HepG2 (cell line): ENCODE results near the gene ADAM15. TPM values are rescaled to one million over a fixed set of nuclear protein-coding genes. Genes with fewer than 3 reads are reported as not detected.

ENCODE experiments used
- BCL6 ChIP-seq: IDR thresholded peaks from 2 replicates; pipeline ENCODE4 v1.6.1; 2016; ENCODE audit warnings: missing genetic modification reagents, missing compliant biosample characterization
- CENPBD1 ChIP-seq: sonication (generic); formaldehyde crosslinking; IDR thresholded peaks from 2 replicates; pipeline ENCODE4 v1.8.0; 2022; ENCODE audit warnings: missing genetic modification reagents, low read depth, mild to moderate bottlenecking, borderline replicate concordance
- ELF3 ChIP-seq: IDR thresholded peaks from 2 replicates; pipeline ENCODE4 v1.6.1; 2016; ENCODE audit warnings: missing genetic modification reagents, missing compliant biosample characterization
- HNF1B ChIP-seq: sonication (generic); formaldehyde crosslinking; IDR thresholded peaks from 2 replicates; pipeline ENCODE4 v1.5.1; 2020; ENCODE audit warnings: mild to moderate bottlenecking, moderate library complexity, missing genetic modification reagents
- SPEN ChIP-seq: sonication (generic); formaldehyde crosslinking; IDR thresholded peaks from 2 replicates; pipeline ENCODE4 v1.5.1; 2020; ENCODE audit warnings: low read depth, mild to moderate bottlenecking, missing genetic modification reagents
- TEF ChIP-seq: sonication (generic); formaldehyde crosslinking; IDR thresholded peaks from 2 replicates; pipeline ENCODE4 v1.5.0; 2020; ENCODE audit warnings: missing genetic modification reagents
- ZNF33A ChIP-seq: sonication (generic); formaldehyde crosslinking; IDR thresholded peaks from 2 replicates; pipeline ENCODE4 v1.5.1; 2020; ENCODE audit warnings: missing genetic modification reagents, mild to moderate bottlenecking, moderate library complexity, borderline replicate concordance
- ZNF441 ChIP-seq: sonication (generic); formaldehyde crosslinking; IDR thresholded peaks from 2 replicates; pipeline ENCODE4 v1.7.0; 2021; ENCODE audit warnings: missing genetic modification reagents, borderline replicate concordance
- ZNF496 ChIP-seq: sonication (generic); formaldehyde crosslinking; IDR thresholded peaks from 2 replicates; pipeline ENCODE4 v1.8.1; 2023; ENCODE audit warnings: mild to moderate bottlenecking, moderate library complexity, missing genetic modification reagents; ENCODE audit not compliant: insufficient replicate concordance
- ZNF512B ChIP-seq: sonication (generic); formaldehyde crosslinking; IDR thresholded peaks from 2 replicates; pipeline ENCODE4 v1.5.1; 2020; ENCODE audit warnings: missing genetic modification reagents, mild to moderate bottlenecking, borderline replicate concordance
- ZNF777 ChIP-seq: sonication (generic); formaldehyde crosslinking; IDR thresholded peaks from 2 replicates; pipeline ENCODE4 v1.4.0; 2020; ENCODE audit warnings: missing genetic modification reagents
- polyA plus RNA-seq, 8 experiments: library from polyadenylated mRNA; depleted of rRNA in 3 of 8; stranded (reverse) in 7 of 8; unstranded in 1 of 8; fragments of >200 nt; fragmentation: Illumina TruSeq in 4 of 8; extraction: Trizol in 4 of 8; gene quantifications; 2 replicates each; pipeline versions ENCODE4 v1.2.1 to v1.2.3, GENCODE V29; 2011 to 2016; ENCODE audit warnings: low read depth in 4 of 8, missing spikeins in 1 of 8, mixed read lengths in 1 of 8; ENCODE audit not compliant: insufficient read depth in 1 of 8
- total RNA-seq, 5 experiments: library from RNA; depleted of rRNA; stranded (reverse); fragments of >200 nt; fragmentation: Illumina TruSeq; extraction: Trizol; gene quantifications; 2 replicates each; pipeline ENCODE4 v1.2.3, GENCODE V29; 2016; ENCODE audit warnings: low read depth in 1 of 5
- TF ChIP-seq, protein P1 (sequence below): sonication (generic); formaldehyde crosslinking; IDR thresholded peaks from 2 replicates; pipeline ENCODE4 v1.8.1; 2023; ENCODE audit warnings: missing genetic modification reagents, mild to moderate bottlenecking, borderline replicate concordance
- TF ChIP-seq, protein P2 (sequence below): sonication (generic); formaldehyde crosslinking; IDR thresholded peaks from 2 replicates; pipeline ENCODE4 v1.5.0; 2020; ENCODE audit warnings: mild to moderate bottlenecking, missing genetic modification reagents
- TF ChIP-seq, protein P3 (sequence below): sonication (generic); formaldehyde crosslinking; IDR thresholded peaks from 2 replicates; pipeline ENCODE4 v1.8.1; 2023; ENCODE audit warnings: mild to moderate bottlenecking, missing genetic modification reagents
- TF ChIP-seq, protein P4 (sequence below): sonication (generic); formaldehyde crosslinking; IDR thresholded peaks from 2 replicates; pipeline ENCODE4 v1.5.0; 2020; ENCODE audit warnings: mild to moderate bottlenecking, missing genetic modification reagents, moderate library complexity

ADAM15 gene
- total and polyA plus RNA-seq, 2 of the 13 experiments (the other 11 are each of a cell fraction or from before 2014, with no cell fraction given), result 17.9 to 25.6 TPM

- TF ChIP-seq ZNF496 (CRISPR knock-in tag), result no peak
- TF ChIP-seq, protein P1, sequence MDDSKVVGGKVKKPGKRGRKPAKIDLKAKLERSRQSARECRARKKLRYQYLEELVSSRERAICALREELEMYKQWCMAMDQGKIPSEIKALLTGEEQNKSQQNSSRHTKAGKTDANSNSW (CRISPR knock-in tag), result no peak
- no peak for TF ChIP-seq TEF (CRISPR knock-in tag)
- TF ChIP-seq BCL6, result peak; percentile 62
- no peak for TF ChIP-seq ZNF33A (CRISPR knock-in tag)
- TF ChIP-seq, protein P2, sequence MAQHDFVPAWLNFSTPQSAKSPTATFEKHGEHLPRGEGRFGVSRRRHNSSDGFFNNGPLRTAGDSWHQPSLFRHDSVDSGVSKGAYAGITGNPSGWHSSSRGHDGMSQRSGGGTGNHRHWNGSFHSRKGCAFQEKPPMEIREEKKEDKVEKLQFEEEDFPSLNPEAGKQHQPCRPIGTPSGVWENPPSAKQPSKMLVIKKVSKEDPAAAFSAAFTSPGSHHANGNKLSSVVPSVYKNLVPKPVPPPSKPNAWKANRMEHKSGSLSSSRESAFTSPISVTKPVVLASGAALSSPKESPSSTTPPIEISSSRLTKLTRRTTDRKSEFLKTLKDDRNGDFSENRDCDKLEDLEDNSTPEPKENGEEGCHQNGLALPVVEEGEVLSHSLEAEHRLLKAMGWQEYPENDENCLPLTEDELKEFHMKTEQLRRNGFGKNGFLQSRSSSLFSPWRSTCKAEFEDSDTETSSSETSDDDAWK (CRISPR knock-in tag), result no peak
- TF ChIP-seq, protein P3, sequence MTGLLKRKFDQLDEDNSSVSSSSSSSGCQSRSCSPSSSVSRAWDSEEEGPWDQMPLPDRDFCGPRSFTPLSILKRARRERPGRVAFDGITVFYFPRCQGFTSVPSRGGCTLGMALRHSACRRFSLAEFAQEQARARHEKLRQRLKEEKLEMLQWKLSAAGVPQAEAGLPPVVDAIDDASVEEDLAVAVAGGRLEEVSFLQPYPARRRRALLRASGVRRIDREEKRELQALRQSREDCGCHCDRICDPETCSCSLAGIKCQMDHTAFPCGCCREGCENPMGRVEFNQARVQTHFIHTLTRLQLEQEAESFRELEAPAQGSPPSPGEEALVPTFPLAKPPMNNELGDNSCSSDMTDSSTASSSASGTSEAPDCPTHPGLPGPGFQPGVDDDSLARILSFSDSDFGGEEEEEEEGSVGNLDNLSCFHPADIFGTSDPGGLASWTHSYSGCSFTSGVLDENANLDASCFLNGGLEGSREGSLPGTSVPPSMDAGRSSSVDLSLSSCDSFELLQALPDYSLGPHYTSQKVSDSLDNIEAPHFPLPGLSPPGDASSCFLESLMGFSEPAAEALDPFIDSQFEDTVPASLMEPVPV, result no peak
- TF ChIP-seq, protein P4, sequence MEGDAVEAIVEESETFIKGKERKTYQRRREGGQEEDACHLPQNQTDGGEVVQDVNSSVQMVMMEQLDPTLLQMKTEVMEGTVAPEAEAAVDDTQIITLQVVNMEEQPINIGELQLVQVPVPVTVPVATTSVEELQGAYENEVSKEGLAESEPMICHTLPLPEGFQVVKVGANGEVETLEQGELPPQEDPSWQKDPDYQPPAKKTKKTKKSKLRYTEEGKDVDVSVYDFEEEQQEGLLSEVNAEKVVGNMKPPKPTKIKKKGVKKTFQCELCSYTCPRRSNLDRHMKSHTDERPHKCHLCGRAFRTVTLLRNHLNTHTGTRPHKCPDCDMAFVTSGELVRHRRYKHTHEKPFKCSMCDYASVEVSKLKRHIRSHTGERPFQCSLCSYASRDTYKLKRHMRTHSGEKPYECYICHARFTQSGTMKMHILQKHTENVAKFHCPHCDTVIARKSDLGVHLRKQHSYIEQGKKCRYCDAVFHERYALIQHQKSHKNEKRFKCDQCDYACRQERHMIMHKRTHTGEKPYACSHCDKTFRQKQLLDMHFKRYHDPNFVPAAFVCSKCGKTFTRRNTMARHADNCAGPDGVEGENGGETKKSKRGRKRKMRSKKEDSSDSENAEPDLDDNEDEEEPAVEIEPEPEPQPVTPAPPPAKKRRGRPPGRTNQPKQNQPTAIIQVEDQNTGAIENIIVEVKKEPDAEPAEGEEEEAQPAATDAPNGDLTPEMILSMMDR (CRISPR knock-in tag), result peak; percentile 98
- peak; percentile 73; the same call in 1 of the 2 replicates for TF ChIP-seq ELF3 (CRISPR knock-in tag)
- peak; percentile 86; the same call in 1 of the 2 replicates for TF ChIP-seq ZNF512B (CRISPR knock-in tag)
- TF ChIP-seq ZNF441 (CRISPR knock-in tag), result no peak
- TF ChIP-seq CENPBD1, result no peak
- TF ChIP-seq HNF1B (CRISPR knock-in tag), result peak; percentile 91
- TF ChIP-seq SPEN (CRISPR knock-in tag), result peak; percentile 74
- no peak for TF ChIP-seq ZNF777 (CRISPR knock-in tag)
Observed at GRCh38 chr1:155091071-155092051, 40.2 kb downstream of the ADAM15 start (continued).
